WERI-Rb-1 (cell line): Measurements from ENCODE around the gene SARS1.

Experiments
- DNase-seq: peaks from one replicate; pipeline ENCODE4 v3.0.0-alpha.2; 2020
- H3K27ac ChIP-seq: fragments of 250-450 bp; sonication (Bioruptor Pico); 2 replicates; pipeline ENCODE4 v1.5.1; 2020; ENCODE audit warnings: mild to moderate bottlenecking, moderate library complexity
- H3K27me3 ChIP-seq: fragments of 250-450 bp; sonication (Bioruptor Pico); 2 replicates; pipeline ENCODE4 v1.5.1; 2021; ENCODE audit warnings: mild to moderate bottlenecking, low read depth, moderate library complexity; ENCODE audit not compliant: insufficient read depth, severe bottlenecking
- H3K36me3 ChIP-seq: fragments of 250-450 bp; sonication (Bioruptor Pico); 2 replicates; pipeline ENCODE4 v1.5.1; 2020; ENCODE audit warnings: mild to moderate bottlenecking, moderate library complexity
- H3K4me3 ChIP-seq: 2 replicates; pipeline ENCODE4 v1.5.1; 2011; ENCODE audit warnings: low read depth, mild to moderate bottlenecking, control low read depth, low read length
- H3K9me3 ChIP-seq: fragments of 250-450 bp; sonication (Bioruptor Pico); 2 replicates; pipeline ENCODE4 v1.5.1; 2021; ENCODE audit warnings: mild to moderate bottlenecking, moderate library complexity; ENCODE audit not compliant: severe bottlenecking
- CTCF ChIP-seq: IDR thresholded peaks from 2 replicates; pipeline ENCODE4 v1.5.1; 2011; ENCODE audit warnings: low read depth, mild to moderate bottlenecking, control low read depth, inconsistent platforms, low read length

Gene SARS1

GRCh38 chr1:109248444-109248796 lies 34.7 kb downstream of the SARS1 start:
- Histone ChIP-seq H3K27ac (no peak overlapping the region), H3K36me3 (peaks cover 28% of the 10 kb centered on the region), H3K9me3 (peaks cover 10% of the 10 kb centered on the region), H3K4me3 (no peak overlapping the region), H3K27me3 (no peaks in the 10 kb centered on the region)
- TF ChIP-seq CTCF, result no peak
- no peak for DNase-seq

- TF ChIP-seq CTCF, result 0 out of 2 replicates have a peak, but pooled peaks have one; percentile 23
- Histone ChIP-seq H3K27ac (no peak within 1 kb of the TSS), H3K4me3 (peak within 1 kb of the TSS; percentile 42), H3K27me3 (no peaks in the 10 kb centered on the region), H3K9me3 (peaks cover 10% of the 10 kb centered on the region), H3K36me3 (peaks cover 34% of the 10 kb centered on the region)
- DNase-seq, result peak; percentile 83
Observed at GRCh38 chr1:109248797-109249629, 35.3 kb downstream of the SARS1 start, which contains the start of gene CELSR2. TSS of gene CELSR2 (plus strand) at chr1:109249539. CDS start at chr1:109250080, 541 bp downstream.

- Histone ChIP-seq H3K36me3 (peaks cover 39% of the 10 kb centered on the region), H3K4me3 (peak overlapping the region; percentile 42), H3K9me3 (peaks cover 10% of the 10 kb centered on the region), H3K27ac (no peak overlapping the region), H3K27me3 (no peaks in the 10 kb centered on the region)
- TF ChIP-seq CTCF, result no peak
- DNase-seq, result no peak
Observed at GRCh38 chr1:109249654-109250401, 36.1 kb downstream of the SARS1 start.

DNA sequence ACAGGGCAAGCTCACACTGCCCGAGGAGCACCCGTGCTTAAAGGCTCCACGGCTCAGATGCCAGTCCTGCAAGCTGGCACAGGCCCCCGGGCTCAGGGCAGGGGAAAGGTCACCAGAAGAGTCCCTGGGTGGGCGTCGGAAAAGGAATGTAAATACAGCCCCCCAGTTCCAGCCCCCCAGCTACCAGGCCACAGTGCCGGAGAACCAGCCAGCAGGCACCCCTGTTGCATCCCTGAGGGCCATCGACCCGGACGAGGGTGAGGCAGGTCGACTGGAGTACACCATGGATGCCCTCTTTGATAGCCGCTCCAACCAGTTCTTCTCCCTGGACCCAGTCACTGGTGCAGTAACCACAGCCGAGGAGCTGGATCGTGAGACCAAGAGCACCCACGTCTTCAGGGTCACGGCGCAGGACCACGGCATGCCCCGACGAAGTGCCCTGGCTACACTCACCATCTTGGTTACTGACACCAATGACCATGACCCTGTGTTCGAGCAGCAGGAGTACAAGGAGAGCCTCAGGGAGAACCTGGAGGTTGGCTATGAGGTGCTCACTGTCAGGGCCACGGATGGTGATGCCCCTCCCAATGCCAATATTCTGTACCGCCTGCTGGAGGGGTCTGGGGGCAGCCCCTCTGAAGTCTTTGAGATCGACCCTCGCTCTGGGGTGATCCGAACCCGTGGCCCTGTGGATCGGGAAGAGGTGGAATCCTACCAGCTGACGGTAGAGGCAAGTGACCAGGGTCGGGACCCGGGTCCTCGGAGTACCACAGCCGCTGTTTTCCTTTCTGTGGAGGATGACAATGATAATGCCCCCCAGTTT lies 36.9 kb downstream of the SARS1 start:
- Histone ChIP-seq H3K27me3 (no peaks in the 10 kb centered on the region), H3K9me3 (peaks cover 10% of the 10 kb centered on the region), H3K4me3 (peak overlapping the region; percentile 42), H3K27ac (no peak overlapping the region), H3K36me3 (peaks cover 39% of the 10 kb centered on the region)
- no peak for DNase-seq
- TF ChIP-seq CTCF, result no peak

DNA sequence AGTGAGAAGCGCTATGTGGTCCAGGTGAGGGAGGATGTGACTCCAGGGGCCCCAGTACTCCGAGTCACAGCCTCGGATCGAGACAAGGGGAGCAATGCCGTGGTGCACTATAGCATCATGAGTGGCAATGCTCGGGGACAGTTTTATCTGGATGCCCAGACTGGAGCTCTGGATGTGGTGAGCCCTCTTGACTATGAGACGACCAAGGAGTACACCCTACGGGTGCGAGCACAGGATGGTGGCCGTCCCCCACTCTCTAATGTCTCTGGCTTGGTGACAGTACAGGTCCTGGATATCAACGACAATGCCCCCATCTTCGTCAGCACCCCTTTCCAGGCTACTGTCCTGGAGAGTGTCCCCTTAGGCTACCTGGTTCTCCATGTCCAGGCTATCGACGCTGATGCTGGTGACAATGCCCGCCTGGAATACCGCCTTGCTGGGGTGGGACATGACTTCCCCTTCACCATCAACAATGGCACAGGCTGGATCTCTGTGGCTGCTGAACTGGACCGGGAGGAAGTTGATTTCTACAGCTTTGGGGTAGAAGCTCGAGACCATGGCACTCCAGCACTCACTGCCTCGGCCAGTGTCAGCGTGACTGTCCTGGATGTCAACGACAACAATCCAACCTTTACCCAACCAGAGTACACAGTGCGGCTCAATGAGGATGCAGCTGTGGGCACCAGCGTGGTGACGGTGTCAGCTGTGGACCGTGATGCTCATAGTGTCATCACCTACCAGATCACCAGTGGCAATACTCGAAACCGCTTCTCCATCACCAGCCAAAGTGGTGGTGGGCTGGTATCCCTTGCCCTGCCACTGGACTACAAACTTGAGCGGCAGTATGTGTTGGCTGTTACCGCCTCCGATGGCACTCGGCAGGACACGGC lies 37.8 kb downstream of the SARS1 start:
- Histone ChIP-seq H3K36me3 (peaks cover 39% of the 10 kb centered on the region), H3K9me3 (peaks cover 10% of the 10 kb centered on the region), H3K27me3 (no peaks in the 10 kb centered on the region), H3K4me3 (no peak overlapping the region), H3K27ac (no peak overlapping the region)
- TF ChIP-seq CTCF, result no peak
- DNase-seq, result no peak
